ELR (cell line): ENCODE data around the gene MAPK8.
"Not testable (repeated sequence)": the region's sequence is repeated elsewhere in the genome, so short reads cannot be mapped to it uniquely, and the experiment has no call there.

ENCODE experiments used
- DNase-seq: peaks from one replicate; pipeline ENCODE4 v3.0.0-alpha.2; 2015; ENCODE audit warnings: low read depth

MAPK8 gene

GRCh38 chr10:48336978-48337599, 30.6 kb downstream of the MAPK8 start:
- no peak for DNase-seq

DNA sequence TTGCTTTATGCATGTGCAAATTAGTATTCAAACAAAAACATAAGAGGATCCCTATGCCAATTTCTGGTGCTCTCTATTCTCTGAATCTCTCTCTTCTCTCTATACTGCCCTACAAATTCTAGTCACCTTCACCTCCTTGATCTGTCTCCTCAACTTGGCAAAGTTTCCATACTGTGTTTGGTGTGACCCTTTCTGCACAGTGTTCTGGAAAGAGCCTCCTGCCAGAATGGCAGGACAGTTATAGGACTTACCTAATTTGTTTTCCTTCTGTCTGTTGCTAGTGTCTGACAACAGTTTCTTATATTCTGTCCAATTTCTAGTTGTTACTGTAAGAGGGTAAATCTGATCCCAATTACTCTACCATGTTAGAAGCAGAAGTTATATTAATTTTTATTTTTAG, 34.3 kb downstream of the MAPK8 start:
- no peak for DNase-seq

GRCh38 chr10:48343106-48343505, 36.6 kb downstream of the MAPK8 start:
- DNase-seq = no peak

DNA sequence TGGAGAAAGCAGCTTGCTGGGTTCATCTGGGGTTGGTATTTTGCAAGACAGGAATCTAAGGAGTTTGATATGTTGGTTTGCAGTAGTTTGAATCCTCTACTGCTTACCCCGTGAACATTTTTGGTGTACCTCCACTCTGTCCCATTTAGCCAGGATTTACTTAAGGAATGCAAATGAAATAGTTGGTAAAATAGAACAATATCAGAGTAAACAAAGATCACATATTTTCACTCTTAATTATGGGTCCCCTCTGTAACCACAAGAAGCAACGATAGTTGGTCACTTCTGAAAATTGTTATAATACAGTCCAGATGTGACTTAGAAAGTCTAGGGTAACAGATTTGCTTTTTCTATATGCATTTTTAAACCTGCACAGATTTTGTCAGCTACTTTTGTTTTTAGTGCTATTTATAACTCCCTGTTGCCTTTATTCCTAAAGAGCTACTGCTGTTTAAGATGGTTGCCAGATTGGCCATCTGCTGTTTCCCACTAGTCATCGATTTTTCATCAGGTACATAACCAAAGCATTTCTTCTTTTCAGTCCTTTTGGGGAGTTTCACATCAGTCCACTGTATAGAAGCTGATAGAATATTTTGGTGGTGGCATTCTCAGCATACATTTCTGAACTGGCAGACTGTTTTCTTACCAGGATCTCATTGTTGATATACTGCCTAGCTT, 37.6 kb downstream of the MAPK8 start:
- no peak for DNase-seq

DNA sequence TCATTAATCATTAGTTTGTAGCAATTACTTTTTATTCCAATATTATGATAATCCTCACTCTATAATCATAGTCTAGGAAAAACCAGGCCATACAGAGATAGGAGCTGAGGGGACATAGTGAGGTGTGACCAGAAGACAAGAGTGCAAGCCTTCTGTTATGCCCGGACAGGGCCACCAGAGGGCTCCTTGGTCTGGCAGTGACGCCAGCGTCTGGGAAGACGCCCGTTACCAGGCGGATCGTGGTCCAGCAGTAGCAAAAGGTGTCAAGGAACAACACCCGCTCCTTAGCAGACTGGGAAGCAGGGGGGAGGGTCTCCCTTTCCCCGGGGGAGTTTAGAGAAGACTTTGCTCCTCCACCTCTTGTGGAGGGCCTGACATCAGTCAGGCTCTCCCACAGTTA, 39.8 kb downstream of the MAPK8 start:
- DNase-seq = not testable (repeated sequence)

GRCh38 chr10:48347539-48347938, 41.1 kb downstream of the MAPK8 start:
- not testable (repeated sequence) for DNase-seq

GRCh38 chr10:48347943-48348342, 41.5 kb downstream of the MAPK8 start:
- DNase-seq = not testable (repeated sequence)

- no peak for DNase-seq
Observed at GRCh38 chr10:48353246-48353645, 46.8 kb downstream of the MAPK8 start.

- DNase-seq = no peak
Observed at GRCh38 chr10:48357631-48358030, 51.2 kb downstream of the MAPK8 start.

GRCh38 chr10:48358162-48358561, 51.7 kb downstream of the MAPK8 start:
- no peak for DNase-seq

DNA sequence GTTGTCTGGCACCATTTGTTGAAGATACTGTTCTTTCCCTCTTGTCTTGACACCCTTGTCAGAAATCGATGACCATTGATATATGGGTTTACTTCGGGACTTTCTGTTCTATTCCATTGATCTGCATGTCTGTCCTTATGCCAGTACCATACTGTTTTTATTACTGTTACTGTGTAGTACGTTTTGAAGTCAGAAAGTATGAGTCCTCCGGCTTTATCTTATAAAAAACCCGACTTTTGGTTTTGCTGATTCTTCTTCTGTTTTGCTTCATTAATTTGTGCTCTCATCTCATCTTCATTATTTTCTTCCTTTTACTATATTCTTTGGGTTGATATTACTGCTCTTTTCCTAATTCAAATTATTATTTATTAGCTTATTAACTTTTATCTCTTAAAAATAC, 52.4 kb downstream of the MAPK8 start:
- DNase-seq = no peak

DNA sequence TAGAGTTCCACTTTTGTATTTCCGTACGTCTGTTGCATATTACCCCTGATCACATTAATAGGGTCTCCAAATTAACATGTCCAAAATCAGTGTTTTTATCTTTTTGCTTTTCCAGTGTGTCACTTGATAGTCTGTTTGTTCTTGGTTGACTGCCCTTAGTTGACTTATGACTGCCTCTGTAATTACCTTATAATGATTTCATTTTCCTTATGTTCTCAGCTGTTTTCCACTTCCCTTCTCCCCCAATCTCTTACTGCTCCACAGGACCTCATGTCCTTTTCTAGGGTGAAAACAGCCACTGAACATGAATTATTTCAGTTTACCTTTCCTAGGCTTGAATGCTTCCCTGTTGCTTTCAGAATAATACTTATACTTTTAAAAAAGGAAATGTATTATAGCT, 54.7 kb downstream of the MAPK8 start:
- DNase-seq = no peak

DNA sequence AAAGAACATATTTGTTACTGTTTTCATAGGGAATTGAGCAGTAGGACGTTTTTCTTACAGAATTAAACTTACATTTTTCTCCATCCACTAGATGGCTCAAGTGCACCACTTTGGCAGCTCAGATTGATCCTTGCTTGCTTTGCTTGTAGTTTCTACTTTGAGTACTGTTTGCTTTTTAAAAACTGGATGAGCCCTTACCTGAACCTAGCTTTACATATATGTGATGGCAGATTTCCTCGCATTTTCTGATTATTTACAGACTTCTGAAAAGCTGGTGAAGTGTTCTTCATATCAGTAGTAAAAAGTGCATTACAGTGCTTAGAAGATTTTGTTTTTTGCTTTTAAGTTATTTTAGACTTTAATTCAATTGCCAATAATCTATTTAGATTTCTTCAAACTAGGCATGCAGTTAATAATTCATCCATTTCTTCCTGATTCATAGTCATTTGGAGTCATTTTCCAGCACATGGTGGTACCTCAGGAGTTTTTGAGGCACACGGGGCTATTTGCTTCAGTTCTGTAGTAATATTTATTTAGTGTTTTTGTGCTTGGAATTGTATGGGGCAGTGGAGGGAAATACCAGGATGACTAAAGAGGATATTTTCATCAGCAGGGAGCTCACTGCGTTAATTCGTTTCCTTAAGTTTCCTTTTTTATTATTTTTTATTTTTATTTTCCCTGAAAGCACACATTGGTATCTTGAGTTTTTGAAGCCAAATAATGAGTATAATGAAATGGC, 57.3 kb downstream of the MAPK8 start:
- peak; percentile 81 for DNase-seq

DNA sequence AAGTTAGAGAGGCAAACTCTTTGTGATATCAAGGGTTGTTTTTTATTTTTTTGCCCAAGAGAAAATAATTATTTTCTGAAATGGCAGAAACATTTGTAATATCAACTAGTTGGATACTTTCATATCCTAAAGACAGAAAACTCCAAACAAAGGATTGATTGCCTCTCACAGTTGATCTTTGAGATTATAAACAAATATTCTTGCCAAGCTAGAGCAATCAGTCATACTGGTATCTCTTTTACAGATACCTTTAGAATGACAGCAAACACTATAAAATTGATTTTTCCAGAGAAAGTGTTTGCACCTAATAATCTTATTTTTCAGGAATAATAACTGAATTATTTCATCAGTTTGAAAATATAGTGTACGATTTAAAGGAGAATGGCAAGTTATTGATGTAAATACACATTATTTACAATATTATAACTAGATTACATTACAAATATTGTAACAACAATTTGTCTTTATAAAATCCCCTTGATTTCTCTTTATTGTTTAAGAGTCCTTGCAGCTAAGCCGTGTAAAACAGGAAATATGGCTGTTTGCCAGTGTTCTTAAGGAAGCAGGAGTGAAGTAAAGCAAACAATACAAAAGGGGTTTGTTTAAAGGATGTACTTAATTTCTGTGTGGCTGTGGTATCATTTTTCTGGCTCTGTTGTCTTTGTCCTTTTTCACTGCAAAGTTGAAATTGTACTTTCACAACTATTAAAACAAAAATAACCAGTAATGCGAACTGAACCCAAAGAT, 58.4 kb downstream of the MAPK8 start:
- peak; percentile 75 for DNase-seq

DNA sequence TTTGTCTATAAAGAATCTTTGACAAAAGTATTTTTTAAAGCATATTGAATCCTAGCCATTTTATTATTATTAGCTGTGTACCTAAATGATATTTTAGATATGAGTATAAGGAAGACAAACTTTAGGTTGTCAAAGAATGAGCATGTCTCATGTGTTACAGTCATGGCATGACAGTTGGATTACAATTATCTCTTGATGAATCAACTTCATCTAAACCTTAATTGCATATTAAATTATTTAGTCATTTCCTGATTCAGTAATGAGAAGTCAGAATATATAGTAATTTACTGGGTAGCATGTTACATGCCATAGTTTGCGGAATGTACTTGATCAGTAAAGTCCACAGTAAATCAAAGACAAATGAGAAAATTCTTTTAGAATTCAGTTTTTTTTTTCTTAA, 59.2 kb downstream of the MAPK8 start:
- peak; percentile 60 for DNase-seq

DNA sequence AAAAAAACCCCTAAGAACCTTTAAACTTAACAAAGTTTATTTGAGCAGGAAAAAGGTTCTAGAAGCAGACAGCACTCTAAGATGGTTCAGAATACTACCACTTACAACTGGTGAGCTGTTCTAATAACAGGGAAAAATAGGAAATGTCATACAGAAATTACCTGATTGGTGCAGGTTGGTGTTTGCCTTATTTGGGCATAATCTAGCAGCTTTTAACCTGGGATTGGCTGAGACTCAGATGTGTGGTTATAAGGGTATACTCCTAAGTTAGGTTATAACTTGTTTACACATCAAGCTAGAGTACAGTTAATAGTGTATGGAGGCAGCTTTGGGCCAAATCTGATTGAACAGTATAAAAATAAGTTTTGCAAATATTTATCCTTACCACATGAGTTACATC, 59.8 kb downstream of the MAPK8 start:
- no peak for DNase-seq

DNA sequence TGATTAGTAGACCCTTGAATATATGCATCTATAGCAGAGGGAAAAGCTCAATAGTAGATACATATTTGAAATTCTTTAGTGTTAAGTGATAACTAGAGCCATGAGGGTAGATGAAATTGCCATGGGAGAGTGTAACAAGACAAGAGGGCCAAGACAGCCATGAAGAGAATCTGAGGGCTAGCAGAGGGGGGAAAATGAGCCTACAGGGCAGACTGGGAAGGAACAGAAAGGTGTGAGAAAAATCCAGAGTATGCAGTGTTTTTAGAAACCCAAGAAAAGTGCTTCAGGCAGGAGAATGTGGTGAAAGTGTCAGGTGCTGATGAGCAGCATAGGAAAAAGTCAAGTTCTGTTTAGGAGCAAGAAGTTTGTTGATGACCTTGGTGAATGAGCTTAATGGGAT, 63.0 kb downstream of the MAPK8 start:
- DNase-seq = no peak

DNA sequence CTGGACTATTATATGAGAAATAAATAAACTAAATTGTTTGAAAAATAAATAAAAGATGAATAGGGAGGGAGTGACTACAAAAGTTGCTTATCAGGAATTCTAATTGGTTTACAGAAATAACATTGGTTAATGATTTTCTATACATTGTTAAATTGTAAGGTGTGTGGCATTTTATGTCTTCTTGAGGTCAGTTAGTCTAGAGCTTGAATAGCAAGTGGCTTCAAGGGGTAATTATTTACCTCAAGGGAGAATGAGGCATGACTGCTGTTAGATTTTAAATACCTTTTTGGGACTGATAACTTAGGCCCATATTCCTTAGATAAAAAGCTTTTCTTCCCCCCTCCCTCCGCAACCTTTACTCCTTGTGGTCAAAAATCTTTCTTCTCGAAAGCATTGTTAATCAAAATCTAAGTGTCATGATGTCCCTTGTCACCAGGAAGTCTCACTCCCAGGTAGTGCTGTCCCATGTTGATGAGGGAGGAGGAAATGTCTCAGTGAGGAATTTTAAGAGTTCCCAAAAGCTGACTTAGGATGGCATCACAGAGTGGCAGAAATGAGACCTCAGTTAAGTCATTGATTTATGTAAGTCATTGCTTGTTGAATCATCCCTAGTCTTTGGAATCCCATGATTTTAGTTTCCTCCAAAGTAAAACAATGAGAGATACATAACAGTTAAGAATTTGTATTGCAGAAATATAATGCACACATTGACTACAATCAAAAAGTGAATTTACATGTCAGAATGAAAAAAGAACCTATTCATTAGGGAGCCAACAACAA, 71.5 kb downstream of the MAPK8 start:
- DNase-seq = peak; percentile 43

DNA sequence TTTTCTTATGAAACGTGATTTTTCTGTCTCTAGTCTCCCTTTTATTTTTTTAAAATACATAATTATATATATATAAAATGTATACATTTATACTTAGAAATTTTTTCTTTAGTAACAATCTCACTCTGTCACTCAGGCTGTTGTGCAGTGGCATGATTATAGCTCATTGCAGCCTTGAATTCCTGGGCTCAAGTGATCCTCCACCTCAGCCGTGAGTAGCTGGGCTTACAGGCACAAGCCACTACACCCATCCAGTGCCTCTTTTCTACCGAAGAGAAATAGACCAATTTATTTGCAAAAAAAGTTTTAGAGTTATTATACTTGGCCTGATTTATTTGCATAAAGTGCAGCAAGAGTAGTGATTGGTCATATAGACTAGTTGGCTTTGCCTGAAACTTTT, 72.2 kb downstream of the MAPK8 start:
- DNase-seq = no peak

DNA sequence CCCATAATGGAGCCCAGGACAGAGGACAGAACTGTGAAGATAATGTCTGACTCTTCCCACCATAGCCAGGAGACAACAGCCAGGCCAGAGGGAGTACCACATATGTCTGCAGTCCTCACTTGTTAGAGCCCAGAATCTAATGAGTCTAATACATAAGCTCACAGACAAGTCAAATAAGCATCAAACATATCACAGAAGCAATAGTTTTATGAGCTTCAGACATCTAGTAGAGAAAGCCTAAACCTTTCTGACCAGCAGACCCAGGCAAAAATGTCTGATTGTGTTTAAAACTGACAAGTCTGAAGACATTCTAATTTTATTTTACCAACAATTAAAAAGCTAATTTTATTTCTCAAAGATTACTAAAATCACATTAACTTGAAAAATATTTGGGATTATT, 75.5 kb downstream of the MAPK8 start:
- DNase-seq = no peak

- peak; percentile 36 for DNase-seq
Observed at GRCh38 chr10:48382982-48383381, 76.5 kb downstream of the MAPK8 start.

GRCh38 chr10:48383393-48383792, 76.9 kb downstream of the MAPK8 start:
- DNase-seq = peak; percentile 17
